Pancreas (tissue), 10 donors: ENCODE data around the gene ZBTB25. TPM values are rescaled to one million over a fixed set of nuclear protein-coding genes. Genes with fewer than 3 reads are reported as not detected.

Source experiments
- ATAC-seq, 4 donors: fragments of 200-7000 bp; cut with Tn5 transposase; one replicate each; pipeline versions ENCODE4 v1.8.0 to v1.9.1; 2020; ENCODE audit warnings: mild to moderate bottlenecking in 4 of 4, moderate library complexity in 4 of 4
- DNase-seq, 6 donors: peaks; one replicate each; pipeline ENCODE4 v3.0.0-alpha.2; 2020
- FAIRE-seq: peaks from 2 replicates; lab custom pipeline; 2012; peaks lifted over from hg19 to GRCh38; lab: Jason Lieb, UNC
- H3K27ac ChIP-seq, 4 donors: fragments of 200-600 bp; sonication (generic); 1 replicate in 3 of 4; 2 replicates in 1 of 4; pipeline versions ENCODE4 v1.5.0 to v1.8.0; 2020
- H3K27me3 ChIP-seq, 4 donors: fragments of 200-600 bp; one replicate each; pipeline ENCODE4 v1.8.0; 2021
- H3K36me3 ChIP-seq, 3 donors: fragments of 200-600 bp; sonication (generic) in 1 of 3; one replicate each; pipeline versions ENCODE4 v1.5.0 to v1.8.0; 2020 to 2021
- H3K4me1 ChIP-seq, 3 donors: fragments of 200-600 bp; one replicate each; pipeline ENCODE4 v1.8.0; 2021
- H3K4me3 ChIP-seq, 4 donors: fragments of 200-600 bp; sonication (generic) in 2 of 4; one replicate each; pipeline versions ENCODE4 v1.5.0 to v1.8.0; 2020 to 2021
- H3K9me3 ChIP-seq, 4 donors: fragments of 200-600 bp; one replicate each; pipeline ENCODE4 v1.8.0; 2021
- WGBS, 2 donors: extraction: QIAGEN DNeasy Blood & Tissue Kit; methylation state at CpG; one replicate each; pipeline ENCODE4 v1.1.7; 2013; 5-methylcytosine and 5-hydroxymethylcytosine counted together
- intact Hi-C, 3 donors: fragments of 100-400 bp; cut with DNase I; formaldehyde crosslinking; loops; one replicate each; pipeline versions ENCODE4 v1.11.1 to v1.14.2; 2022
- polyA plus RNA-seq, 2 donors: library from polyadenylated mRNA; stranded (reverse); fragments of 200-250 nt; gene quantifications; one replicate each; pipeline ENCODE4 v1.2.3, GENCODE V29; 2013
- total RNA-seq, 6 donors: library from RNA; stranded (reverse); fragmentation: NEBNext Ultra II Directional in 4 of 6; extraction: Animal tissue kit (Norgen Biotek cat#: 25700) in 4 of 6; gene quantifications; one replicate each; pipeline versions ENCODE4 v1.2.1 to v1.2.4, GENCODE V29; 2021 to 2023
- TF ChIP-seq, protein P1 (sequence below), 4 donors: fragments of 200-600 bp; sonication (generic) in 3 of 4; IDR thresholded peaks; one replicate each; pipeline versions ENCODE4 v1.5.0 to v1.8.0; 2021; ENCODE audit warnings: antibody characterized with exemption in 4 of 4
- donor health status: healthy with polysubstance abuse.
- donor health status: DM: no; HTN: no; CAD: no; lungs with moderate emphysema.
- donor health status: DM: no; HTN: no; CAD: no.
- donor health status: control.
- donor health status: control.
- donor health status: Bipolar disorder and iron deficiency.
- donor health status: DM: yes; HTN: yes; CAD: no.
- donor health status: DM: no; HTN: no; CAD: no.
- donor health status: DM: no; HTN: no; CAD: no.
- donor health status: DM: yes; HTN: yes; CAD: no.

Gene ZBTB25
- total and polyA plus RNA-seq, 8 donors = 2.9 to 8.1 (median 5.6) TPM

DNA sequence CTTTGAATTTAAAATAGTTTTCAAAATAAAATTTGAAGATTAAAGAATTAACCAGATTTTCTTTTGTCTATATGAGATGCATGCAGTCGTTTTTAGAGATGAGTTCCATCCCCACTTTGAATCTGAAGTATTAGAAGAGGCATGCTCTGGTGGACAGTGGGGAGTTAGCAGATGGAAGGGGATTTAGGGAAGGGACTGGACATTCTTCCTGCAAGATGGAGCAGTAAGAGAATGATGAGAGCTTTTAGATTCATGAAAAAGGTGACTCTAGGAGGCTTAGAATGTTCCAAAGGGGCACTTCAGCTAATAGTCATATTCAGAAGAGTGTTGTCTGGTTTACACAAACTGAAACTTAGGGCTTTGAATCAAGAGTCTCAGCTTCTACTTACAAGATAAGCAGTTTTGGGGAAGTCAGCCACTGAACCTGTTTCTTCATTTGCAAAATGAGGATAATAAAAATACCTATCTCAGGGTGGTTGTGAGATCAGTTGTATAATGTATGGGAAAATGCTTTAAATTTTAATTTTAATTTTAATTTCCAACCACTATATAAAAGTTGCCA is 4.7 kb upstream of the ZBTB25 start:
- Histone ChIP-seq H3K4me3 (no peak overlapping the region), H3K27me3 (no peaks in the 10 kb centered on the region), H3K27ac (no peak overlapping the region), H3K36me3 (no peaks in the 10 kb centered on the region), H3K9me3 (no peaks in the 10 kb centered on the region), H3K4me1 (peaks cover 3 to 42% (median 13%) of the 10 kb centered on the region in 3 donors)
- DNase-seq (no peak), FAIRE-seq (no peak), ATAC-seq (no peak)
- TF ChIP-seq, protein P1, sequence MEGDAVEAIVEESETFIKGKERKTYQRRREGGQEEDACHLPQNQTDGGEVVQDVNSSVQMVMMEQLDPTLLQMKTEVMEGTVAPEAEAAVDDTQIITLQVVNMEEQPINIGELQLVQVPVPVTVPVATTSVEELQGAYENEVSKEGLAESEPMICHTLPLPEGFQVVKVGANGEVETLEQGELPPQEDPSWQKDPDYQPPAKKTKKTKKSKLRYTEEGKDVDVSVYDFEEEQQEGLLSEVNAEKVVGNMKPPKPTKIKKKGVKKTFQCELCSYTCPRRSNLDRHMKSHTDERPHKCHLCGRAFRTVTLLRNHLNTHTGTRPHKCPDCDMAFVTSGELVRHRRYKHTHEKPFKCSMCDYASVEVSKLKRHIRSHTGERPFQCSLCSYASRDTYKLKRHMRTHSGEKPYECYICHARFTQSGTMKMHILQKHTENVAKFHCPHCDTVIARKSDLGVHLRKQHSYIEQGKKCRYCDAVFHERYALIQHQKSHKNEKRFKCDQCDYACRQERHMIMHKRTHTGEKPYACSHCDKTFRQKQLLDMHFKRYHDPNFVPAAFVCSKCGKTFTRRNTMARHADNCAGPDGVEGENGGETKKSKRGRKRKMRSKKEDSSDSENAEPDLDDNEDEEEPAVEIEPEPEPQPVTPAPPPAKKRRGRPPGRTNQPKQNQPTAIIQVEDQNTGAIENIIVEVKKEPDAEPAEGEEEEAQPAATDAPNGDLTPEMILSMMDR (IDR thresholded peaks at IDR 0.05) = no peak
- 33 to 51% methylated on average over 1 of the region's 1 CpG for WGBS, 2 donors
- intact Hi-C loops = no loop called here

- Histone ChIP-seq H3K27ac (peak overlapping the region in 2 of 4 donors; percentile 59 to 99), H3K4me1 (peaks cover 4 to 42% (median 13%) of the 10 kb centered on the region in 3 donors), H3K4me3 (no peak overlapping the region), H3K27me3 (no peaks in the 10 kb centered on the region), H3K36me3 (no peaks in the 10 kb centered on the region), H3K9me3 (no peaks in the 10 kb centered on the region)
- intact Hi-C loops = no loop called here
- no peak for ATAC-seq
- no peak for FAIRE-seq
- TF ChIP-seq, protein P1 (IDR thresholded peaks at IDR 0.05) = no peak
- WGBS, 2 donors = 72 to 75% methylated on average over 4 of the region's 4 CpGs
- DNase-seq = no peak
Measured at GRCh38 chr14:64507376-64508156, 3.9 kb upstream of the ZBTB25 start.

DNA sequence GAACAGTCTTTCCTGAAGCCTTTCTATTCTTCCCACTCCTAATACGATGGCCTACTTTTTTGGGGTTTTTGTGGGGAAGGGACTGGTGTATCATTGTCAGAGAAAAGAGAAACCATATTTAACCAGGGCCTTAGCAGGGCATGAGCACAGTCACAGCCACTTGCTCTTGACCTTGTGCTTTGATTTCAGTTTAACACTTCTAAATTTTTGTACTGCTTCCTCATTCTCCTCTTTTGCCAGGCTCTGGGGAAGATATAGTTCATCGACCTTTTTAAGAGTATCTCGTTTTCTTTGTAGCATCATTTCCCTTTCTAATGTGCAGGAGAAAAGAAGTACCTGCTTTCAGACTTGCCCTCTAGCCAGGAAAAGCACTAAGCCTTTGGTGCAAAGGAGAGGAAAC is 3.1 kb upstream of the ZBTB25 start:
- Histone ChIP-seq H3K9me3 (no peaks in the 10 kb centered on the region), H3K27me3 (no peaks in the 10 kb centered on the region), H3K27ac (peak overlapping the region in 2 of 4 donors; percentile 59 to 99), H3K4me3 (peak overlapping the region in 1 of 4 donors; percentile 83), H3K4me1 (peaks cover 12 to 47% (median 21%) of the 10 kb centered on the region in 3 donors), H3K36me3 (no peaks in the 10 kb centered on the region)
- no peak for ATAC-seq
- WGBS, 2 donors = 27 to 38% methylated on average over 3 of the region's 3 CpGs
- DNase-seq = no peak
- intact Hi-C loops = no loop called here
- no peak for FAIRE-seq
- TF ChIP-seq, protein P1 (IDR thresholded peaks at IDR 0.05) = no peak

DNA sequence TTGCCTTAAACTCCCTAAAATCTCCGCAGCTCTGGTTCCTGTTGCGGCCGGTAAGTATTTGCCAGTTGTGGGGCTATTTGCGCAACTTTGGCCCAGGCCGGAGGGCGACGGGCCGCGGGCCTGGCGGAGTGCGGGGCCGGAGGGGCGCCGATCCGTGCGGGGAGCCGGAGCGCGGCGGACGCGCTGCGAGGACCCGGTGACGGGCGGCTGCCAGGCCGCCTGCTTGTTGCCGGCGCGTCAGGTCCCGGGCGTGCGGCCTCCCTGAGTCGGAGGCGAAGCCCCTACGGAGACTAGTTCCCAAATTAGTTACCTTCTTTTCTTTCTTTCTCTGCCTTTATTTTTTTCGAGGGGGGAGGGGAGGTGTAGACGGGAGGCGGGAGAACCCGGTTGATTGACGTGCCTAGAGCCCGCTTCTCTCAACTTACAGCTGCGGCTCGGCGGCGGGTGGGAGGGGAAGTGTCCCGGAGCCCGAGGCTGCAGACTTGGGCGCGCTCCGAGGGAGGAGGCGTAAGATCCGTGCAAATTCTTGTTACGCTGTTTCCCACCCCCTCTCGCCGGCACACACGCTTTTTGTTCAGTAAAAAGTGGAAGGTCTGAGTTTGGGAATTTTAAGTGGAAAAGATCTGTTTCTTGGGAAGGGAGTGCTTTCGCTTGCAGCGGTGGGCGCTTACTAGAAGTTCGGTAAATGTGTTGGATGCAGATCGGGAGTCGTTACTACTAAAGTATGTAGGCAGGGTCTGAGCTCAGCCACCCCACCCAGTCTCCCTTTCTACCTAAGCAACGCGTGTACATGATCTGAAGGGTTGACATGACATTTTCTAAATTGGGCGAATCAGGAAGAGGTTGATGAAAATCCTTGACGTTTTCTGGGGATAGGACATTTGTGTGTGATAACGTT is 1.5 kb upstream of the ZBTB25 start:
- DNase-seq (peak; percentile 83 to 92 (median 88)), ATAC-seq (peak; percentile 55 to 70 (median 65)), FAIRE-seq (no peak)
- no peaks in the 10 kb centered on the region for H3K36me3 ChIP-seq
- peaks cover 16 to 44% (median 20%) of the 10 kb centered on the region in 3 donors for H3K4me1 ChIP-seq
- intact Hi-C loops = no loop called here
- TF ChIP-seq, protein P1 (IDR thresholded peaks at IDR 0.05) = no peak
- peak overlapping the region; percentile 97 to 100 (median 99) for H3K27ac ChIP-seq
- 0 to 1% methylated on average over 65 to 68 of the region's 68 CpGs for WGBS, 2 donors
- H3K9me3 ChIP-seq = no peaks in the 10 kb centered on the region
- no peaks in the 10 kb centered on the region for H3K27me3 ChIP-seq
- H3K4me3 ChIP-seq = peak overlapping the region; percentile 74 to 88 (median 84)
